SW 1271 (cell line): ENCODE measurements around the gene FNDC8.
"Not testable (repeated sequence)": the region's sequence is repeated elsewhere in the genome, so short reads cannot be mapped to it uniquely, and the experiment has no call there.

ENCODE experiments used
- DNase-seq, 2 experiments: peaks; one replicate each; lab custom pipeline; 2025; lab: John Stamatoyannopoulos, UW

Gene FNDC8

GRCh38 chr17:35171834-35172233, 50.4 kb downstream of the FNDC8 start:
- no peak for DNase-seq

- DNase-seq, result not testable (repeated sequence)
Measured at GRCh38 chr17:35172321-35172720, 50.9 kb downstream of the FNDC8 start.

GRCh38 chr17:35174835-35175334, 53.5 kb downstream of the FNDC8 start:
- DNase-seq, result no peak

- no peak for DNase-seq
Measured at GRCh38 chr17:35175638-35176415, 54.4 kb downstream of the FNDC8 start.

- DNase-seq, result no peak
Measured at GRCh38 chr17:35176897-35177296, 55.5 kb downstream of the FNDC8 start.

GRCh38 chr17:35179379-35179778, 58.0 kb downstream of the FNDC8 start:
- not testable (repeated sequence) for DNase-seq
